ENCODE measurements around the gene PDE4A.

The PDE4A gene

GRCh38 chr19:10500247-10500592, 79.9 kb downstream of the PDE4A start:
- no peak for DNase-seq (ENCODE audit: low read depth)
- no peak overlapping the region for H3K4me3 ChIP-seq (ENCODE audit: low read depth, low read length)

DNA sequence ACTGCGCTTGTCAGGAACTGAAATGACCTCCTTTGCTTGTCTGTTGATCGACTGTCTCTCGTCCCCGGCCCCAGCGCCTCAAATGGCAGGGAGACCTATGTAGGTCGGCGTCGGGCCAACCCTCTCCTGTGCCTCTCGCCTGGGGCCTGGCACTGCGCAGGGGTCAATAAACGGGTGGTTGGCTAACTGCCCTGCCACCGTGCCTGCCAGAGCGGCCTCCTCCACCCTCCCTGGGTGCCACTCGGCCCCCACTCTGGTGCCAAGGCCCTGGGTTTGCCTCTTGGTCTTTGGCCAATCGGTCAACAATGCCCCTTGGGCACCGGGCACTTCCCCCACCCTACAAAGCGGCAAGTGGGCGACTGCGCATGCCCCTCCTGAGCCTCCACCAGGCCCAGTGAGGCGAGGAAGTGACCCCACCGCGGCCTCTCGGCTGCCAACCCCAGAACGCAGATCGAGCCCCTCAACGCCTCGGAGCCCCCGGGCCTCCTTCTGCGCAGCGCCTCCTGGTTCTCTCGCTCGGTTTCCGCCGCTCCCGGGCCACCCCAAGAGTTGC, 81.7 kb downstream of the PDE4A start:
- no peak for DNase-seq (ENCODE audit: low read depth)
- H3K4me3 ChIP-seq (ENCODE audit: low read depth, low read length): peak overlapping the region; percentile 91

DNA sequence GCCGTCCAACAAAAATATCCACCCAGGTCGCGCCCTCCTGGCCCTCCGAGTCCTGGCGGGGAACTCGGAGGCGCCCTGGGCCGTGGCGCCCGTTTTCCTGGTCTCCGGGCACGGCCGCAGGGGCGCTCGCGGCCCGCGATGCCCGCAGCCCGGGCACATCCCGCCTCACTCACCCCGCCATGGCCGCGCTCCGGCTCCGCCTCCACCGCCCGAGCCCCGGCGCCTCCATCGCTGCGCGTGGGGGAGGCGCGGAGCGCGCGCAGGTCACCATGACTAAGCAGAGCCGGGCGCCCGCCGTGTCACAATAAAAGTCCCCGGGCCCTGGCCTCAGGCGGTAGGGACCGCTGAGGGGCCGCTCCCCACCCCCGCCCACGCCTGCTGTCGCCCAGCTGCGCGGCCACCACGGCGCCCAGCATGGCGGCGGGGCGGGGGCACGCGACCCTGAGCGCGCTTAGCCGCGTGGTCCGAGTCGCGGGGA, 82.2 kb downstream of the PDE4A start:
- peak; percentile 62 for DNase-seq (ENCODE audit: low read depth)
- peak overlapping the region; percentile 91 for H3K4me3 ChIP-seq (ENCODE audit: low read depth, low read length)

DNA sequence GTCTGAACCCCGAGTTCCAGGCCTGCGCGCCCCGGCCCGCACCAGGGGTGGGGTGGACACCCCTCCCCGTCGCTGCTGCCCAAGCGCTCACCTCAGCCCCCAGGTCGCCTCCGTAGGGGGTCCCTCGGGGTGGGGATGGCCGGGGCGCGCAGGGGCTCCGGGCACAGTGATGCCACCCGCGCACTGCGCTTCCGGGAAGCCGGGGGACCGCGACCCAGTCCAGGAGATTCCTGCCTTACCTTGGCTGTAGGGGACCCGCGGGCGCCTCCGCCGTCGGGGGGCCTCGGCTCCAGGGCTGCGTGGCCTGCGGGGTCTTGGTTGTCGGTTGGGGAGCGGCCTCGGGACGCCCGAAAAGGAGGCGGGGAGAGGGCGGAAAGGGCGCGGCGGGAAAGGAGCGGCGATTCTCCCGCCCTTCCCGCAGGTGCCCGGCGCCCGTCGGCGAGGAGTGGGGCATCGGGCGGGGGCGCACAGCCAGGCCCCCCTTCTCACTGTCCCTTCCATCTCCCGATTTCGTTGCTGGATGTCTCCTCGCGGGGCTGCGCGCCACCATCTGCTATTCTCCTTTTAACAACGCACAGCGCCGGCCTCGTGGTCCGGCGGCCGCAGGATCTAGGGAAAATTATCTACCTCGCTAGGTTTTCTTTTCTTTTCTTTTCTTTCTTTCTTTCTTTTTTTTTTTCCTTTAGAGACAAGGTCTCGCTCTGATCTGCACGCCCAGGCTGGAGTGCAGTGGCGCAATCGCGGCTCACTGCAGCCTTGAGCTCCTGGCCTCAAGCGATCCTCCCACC, 82.9 kb downstream of the PDE4A start, which contains the start of gene KEAP1:
TSS of gene KEAP1 (minus strand) at position 355 of the 788 bp plus-strand sequence. CDS start 3,323 bp downstream, outside the sequence.
- H3K4me3 ChIP-seq (ENCODE audit: low read depth, low read length): peak within 1 kb of the TSS; percentile 91
- DNase-seq (ENCODE audit: low read depth): no peak

DNA sequence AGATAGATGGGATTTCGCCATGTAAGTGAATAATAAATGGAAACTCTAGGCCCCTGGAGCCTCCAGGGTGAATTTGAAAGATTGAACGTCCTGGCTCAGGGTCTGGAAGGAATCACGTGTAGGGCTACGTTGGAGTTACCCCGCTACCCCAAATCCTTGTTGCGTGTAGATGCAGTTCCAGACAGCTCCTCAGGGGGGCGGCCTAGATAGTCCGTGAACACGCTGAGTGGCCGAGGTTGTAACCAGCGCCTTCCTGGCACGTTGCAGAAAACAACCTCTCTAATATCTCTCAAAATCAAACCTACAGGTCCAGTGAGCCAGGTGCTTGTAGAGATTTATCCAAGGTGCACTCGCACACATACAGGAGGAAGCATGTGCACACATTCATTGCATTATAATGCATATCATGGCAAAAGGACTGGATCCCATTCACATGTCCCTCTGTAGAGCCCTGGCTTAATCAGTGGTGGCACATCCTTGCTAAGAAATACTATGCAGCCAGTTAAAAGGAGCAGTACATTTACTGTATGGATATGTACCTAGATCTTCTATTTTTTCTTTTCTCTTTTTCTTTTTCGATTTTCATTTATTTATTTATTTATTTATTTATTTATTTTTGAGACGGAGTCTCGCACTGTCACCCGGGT, 85.4 kb downstream of the PDE4A start:
- DNase-seq (ENCODE audit: low read depth): no peak
- no peak overlapping the region for H3K4me3 ChIP-seq (ENCODE audit: low read depth, low read length)

- H3K4me3 ChIP-seq (ENCODE audit: low read depth, low read length): no peak overlapping the region
- DNase-seq (ENCODE audit: low read depth): no peak
Observed at GRCh38 chr19:10508036-10508435, 87.7 kb downstream of the PDE4A start.

DNA sequence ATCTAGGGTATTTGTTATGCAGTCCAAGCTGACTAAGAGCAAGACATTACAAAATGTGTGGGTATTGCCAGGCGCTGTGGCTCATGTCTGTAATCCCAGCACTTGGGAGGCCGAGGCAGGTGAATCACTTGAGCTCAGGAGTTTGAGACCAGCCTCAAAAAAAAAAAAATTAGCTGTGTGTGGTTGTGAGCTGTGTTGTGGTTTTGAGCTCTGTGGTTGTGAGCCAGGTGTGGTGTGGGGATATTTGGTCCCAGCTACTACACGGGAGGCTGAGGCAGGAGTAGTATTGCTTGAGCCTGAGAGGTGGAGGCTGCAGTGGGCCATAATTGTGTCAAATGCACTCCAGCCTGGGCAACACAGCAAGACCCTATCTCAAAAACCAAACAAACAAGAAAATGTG, 88.4 kb downstream of the PDE4A start:
- DNase-seq (ENCODE audit: low read depth): no peak

GRCh38 chr19:10510301-10510802, 90.0 kb downstream of the PDE4A start:
- no peak overlapping the region for H3K4me3 ChIP-seq (ENCODE audit: low read depth, low read length)
- no peak for DNase-seq (ENCODE audit: low read depth)

More for the DNA sequence above, 88.4 kb downstream of the PDE4A start:
- no peak overlapping the region for H3K4me3 ChIP-seq (ENCODE audit: low read depth, low read length)

DNA sequence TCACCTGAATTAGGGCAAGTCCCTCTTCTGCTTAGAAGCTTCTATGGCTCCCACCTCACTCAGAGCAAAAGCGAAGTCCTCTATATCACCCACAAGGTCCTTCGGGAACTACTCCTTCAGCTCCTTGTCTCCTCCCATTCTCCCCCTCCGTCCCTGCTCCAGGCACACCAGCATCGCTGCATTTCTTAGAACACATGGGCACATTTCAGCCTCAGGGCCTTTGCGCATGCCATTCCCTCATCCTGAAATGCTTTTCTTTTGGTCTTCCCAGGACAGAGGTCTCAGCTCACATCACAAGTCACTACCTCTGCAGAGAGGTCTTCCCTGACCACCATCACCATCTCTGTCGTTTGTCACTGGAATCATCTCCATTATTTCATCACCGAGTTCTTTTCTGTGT, 92.9 kb downstream of the PDE4A start:
- no peak overlapping the region for H3K4me3 ChIP-seq (ENCODE audit: low read depth, low read length)
- DNase-seq (ENCODE audit: low read depth): no peak

DNA sequence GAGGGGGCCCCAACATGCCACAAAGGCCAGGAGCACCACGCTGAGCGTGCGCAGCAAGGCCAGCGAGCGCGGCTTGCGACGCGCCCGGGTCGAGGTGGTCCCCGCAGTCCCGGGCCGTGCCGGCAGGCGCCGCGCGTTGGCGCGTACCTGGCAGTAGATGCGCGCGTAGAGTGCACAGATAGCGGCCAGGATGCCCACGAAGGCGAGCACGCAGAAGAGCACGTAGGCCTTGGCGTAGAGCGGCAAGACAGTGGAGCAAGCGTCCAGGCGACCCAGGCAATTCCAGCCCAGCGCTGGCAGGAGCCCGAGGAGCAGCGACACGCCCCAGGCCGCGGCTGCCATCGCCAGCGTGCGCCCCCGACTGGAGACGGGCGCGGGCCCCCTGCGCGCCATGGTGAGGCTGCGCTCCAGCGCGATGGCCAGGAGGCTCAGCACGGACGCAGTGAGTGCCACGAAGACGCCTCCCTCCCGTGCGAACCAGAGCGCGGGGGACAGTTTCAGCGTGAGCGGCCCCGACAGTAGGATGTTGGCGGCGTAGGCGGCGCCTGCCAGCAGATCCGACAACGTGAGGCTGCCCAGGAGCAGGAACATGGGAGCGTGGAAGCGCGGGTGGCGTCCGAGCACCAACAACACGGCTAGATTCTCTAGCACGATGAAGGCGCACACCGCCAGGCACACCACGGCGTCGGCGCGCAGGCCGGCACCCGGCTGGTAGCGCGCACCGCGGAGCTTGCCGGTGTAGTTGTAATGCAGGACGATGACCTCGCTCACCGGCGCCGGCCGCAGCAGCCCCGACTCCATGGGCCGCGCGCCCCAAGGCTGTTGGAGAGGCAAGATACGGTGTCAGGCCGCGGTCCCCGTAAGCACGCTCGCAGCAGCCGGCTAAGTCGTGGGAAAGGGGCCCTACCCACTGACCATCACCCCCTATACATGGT, 94.1 kb downstream of the PDE4A start:
- no peak for DNase-seq (ENCODE audit: low read depth)
- H3K4me3 ChIP-seq (ENCODE audit: low read depth, low read length): no peak overlapping the region

DNA sequence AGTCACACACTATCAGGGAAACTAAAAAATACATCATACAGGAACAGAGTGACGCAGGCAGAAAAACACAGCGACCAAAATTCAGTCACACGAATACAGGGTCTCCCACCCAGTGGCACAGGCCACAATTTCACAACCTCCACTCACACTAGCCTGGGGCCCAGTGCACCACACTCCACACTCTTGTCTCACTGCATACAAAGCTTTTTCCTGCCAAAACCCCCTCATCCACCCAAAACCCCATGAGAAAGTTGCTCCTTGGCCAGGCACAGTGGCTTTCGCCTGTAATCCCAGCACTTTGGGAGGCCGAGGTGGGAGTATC, 95.7 kb downstream of the PDE4A start:
- DNase-seq (ENCODE audit: low read depth): no peak
- H3K4me3 ChIP-seq (ENCODE audit: low read depth, low read length): no peak overlapping the region

DNA sequence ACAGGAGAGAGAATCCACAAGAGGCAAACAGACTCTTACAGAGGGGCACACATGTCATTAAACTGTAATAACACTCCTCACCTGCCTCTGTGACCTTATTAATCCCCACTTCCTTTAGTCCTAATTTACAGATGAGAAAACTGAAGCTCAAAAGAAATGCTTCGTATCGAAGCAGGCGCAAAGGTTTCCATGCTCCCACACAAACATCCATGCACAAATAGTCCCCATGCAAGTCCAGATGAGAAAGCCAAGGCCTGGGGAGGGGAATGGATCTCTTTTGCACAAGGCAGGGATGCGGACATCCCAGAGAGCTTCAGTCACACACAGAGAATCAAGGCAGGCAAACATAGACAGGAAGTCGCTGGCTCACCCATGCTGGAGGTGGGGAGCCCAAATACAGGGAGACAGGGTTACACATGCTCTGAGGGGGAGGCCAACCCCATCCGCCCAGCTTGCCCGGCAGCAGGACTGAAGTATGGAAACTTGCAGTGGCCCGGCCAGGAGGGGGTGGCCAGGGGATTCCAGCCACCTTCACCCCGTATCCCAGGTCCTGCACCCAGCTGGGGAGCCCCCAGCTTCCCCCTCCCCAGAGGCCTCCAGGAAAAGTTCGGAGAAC, 96.4 kb downstream of the PDE4A start:
- peak overlapping the region; percentile 48 for H3K4me3 ChIP-seq (ENCODE audit: low read depth, low read length)
- no peak for DNase-seq (ENCODE audit: low read depth)

DNA sequence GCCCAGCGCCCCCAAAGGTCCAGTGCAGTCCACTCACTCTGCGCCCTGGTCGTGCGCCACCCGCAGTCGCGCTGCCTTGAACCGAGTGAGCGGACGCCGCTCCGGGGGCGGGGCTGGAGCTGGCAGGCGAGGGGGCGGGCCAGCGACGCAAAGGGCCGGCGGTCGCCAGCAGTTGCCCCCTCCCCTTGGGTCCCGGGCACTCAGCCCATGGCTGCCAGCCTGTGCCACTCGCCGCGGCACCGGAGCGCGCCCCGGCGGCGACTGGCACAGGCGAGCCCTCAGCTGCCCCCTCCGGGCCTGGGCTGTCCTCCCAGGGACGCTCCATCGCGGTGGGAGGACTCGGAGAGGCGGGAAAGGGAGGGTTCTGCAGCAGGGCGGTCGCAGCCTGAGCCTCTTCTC, 97.0 kb downstream of the PDE4A start, which contains the start of gene S1PR5:
TSS of gene S1PR5 (minus strand) at position 87 of the 399 bp plus-strand sequence. CDS start 2,436 bp downstream, outside the sequence.
- no peak for DNase-seq (ENCODE audit: low read depth)
- H3K4me3 ChIP-seq (ENCODE audit: low read depth, low read length): peak within 1 kb of the TSS; percentile 48

GRCh38 chr19:10517760-10518443, 97.6 kb downstream of the PDE4A start:
- H3K4me3 ChIP-seq (ENCODE audit: low read depth, low read length): peak overlapping the region; percentile 48
- no peak for DNase-seq (ENCODE audit: low read depth)

DNA sequence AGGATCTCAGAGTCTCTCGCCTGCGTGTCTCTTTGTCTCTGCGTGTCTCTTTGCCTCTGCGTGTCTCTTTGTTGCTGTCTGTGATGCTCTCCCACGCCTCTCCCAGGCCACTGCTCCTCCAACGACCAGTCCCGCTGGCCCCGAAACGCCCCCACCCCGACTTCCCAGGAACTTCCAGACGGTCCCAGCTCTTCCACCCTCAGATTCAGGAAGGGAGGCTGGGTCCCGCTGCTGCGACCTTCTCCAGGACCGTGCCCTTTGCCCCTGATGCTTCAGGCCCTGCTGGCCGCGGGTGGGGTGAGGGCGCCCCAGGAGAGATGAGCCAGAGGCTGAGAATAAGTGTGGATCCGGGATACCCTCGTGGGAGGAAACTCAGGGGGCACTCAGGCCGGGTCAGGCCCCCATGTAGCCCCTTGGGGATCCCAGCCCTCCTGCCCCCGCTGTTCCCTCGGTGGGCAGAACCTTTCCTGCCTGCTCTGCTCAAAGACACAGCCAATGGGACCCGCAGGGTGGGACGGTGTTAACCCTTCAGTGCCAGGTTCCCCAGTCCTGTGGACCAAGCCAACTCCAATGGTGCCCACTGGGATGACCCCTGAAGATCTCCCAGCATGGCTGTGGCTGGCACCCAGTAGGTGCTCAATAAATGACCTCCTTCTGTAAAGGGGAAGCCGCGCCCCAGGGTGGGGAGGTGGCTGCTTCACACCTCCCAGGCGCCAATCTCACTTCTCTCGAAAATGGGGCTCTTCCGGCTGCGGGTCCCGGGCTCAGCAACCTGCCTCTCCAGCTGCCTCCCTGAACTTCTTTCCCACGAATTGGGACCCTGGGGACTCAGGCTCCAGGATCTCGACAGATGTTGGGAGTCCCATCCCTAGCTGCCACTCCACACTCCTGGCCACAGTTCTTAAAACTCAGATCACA, 98.4 kb downstream of the PDE4A start:
- no peak for DNase-seq (ENCODE audit: low read depth)
- no peak overlapping the region for H3K4me3 ChIP-seq (ENCODE audit: low read depth, low read length)
